Lung (tissue), 12 donors: ENCODE measurements around the gene KIAA0040. TPM values are rescaled to one million over a fixed set of nuclear protein-coding genes. Genes with fewer than 3 reads are reported as not detected.

Experiments
- ATAC-seq: fragments of 200-7000 bp; cut with Tn5 transposase; one replicate; pipeline ENCODE4 v1.9.1; 2020; ENCODE audit warnings: moderate number of reproducible peaks; ENCODE audit not compliant: insufficient read depth, low FRiP score
- DNase-seq, 3 donors: peaks; one replicate each; pipeline ENCODE4 v3.0.0-alpha.2; 2013 to 2017
- H3K27ac ChIP-seq, 2 donors: one replicate each; pipeline ENCODE4 v1.5.1; 2013; ENCODE audit warnings: mild to moderate bottlenecking in 2 of 2, moderate library complexity in 2 of 2, control low read depth in 1 of 2, inconsistent platforms in 1 of 2, low read depth in 1 of 2, low read length in 1 of 2
- H3K27me3 ChIP-seq, 3 donors: one replicate each; pipeline ENCODE4 v1.5.1; 2013; ENCODE audit warnings: low read length in 2 of 3; ENCODE audit not compliant: control insufficient read depth in 3 of 3, insufficient read depth in 3 of 3
- H3K36me3 ChIP-seq, 4 donors: one replicate each; pipeline ENCODE4 v1.5.1; 2013; ENCODE audit warnings: low read length in 4 of 4, mild to moderate bottlenecking in 1 of 4, moderate library complexity in 1 of 4; ENCODE audit not compliant: control insufficient read depth in 4 of 4, insufficient read depth in 4 of 4
- H3K4me1 ChIP-seq, 5 donors: one replicate each; pipeline ENCODE4 v1.5.1; 2013; ENCODE audit warnings: low read length in 5 of 5, mild to moderate bottlenecking in 2 of 5, moderate library complexity in 1 of 5; ENCODE audit not compliant: control insufficient read depth in 5 of 5, insufficient read depth in 5 of 5
- H3K4me3 ChIP-seq: one replicate; pipeline ENCODE4 v1.5.1; 2013; ENCODE audit warnings: mild to moderate bottlenecking, control low read depth, moderate library complexity
- H3K9ac ChIP-seq, 2 donors: one replicate each; pipeline ENCODE4 v1.5.1; 2013; ENCODE audit warnings: low read length in 2 of 2, control low read depth in 1 of 2; ENCODE audit not compliant: insufficient read depth in 1 of 2
- H3K9me3 ChIP-seq, 4 donors: one replicate each; pipeline ENCODE4 v1.5.1; 2013; ENCODE audit warnings: low read length in 3 of 4, mild to moderate bottlenecking in 1 of 4, moderate library complexity in 1 of 4; ENCODE audit not compliant: control insufficient read depth in 4 of 4, insufficient read depth in 3 of 4
- CTCF ChIP-seq: IDR thresholded peaks from 2 replicates; pipeline ENCODE4 v1.5.1; 2012; ENCODE audit warnings: mild to moderate bottlenecking; ENCODE audit errors: control extremely low read depth, extremely low read depth
- WGBS, 2 donors: extraction: QIAGEN DNeasy Blood & Tissue Kit; methylation state at CpG; one replicate each; pipeline ENCODE4 v1.1.7; 2013; 5-methylcytosine and 5-hydroxymethylcytosine counted together
- polyA plus RNA-seq, 2 donors: library from polyadenylated mRNA; stranded (reverse); fragments of 200-250 nt; gene quantifications; one replicate each; pipeline ENCODE4 v1.2.1, GENCODE V29; 2013
- total RNA-seq, 2 donors: library from RNA; depleted of rRNA in 1 of 2; stranded (reverse); fragments of >200 nt in 1 of 2; gene quantifications; one replicate each; pipeline ENCODE4 v1.2.1, GENCODE V29; 2014 to 2021
- donor health status: control.
- donor health status: control.
- donor health status: Bipolar disorder and iron deficiency.
- donor health status: healthy.
- donor health status: DM: yes; HTN: yes; CAD: no.

Gene KIAA0040
- total and polyA plus RNA-seq, 4 donors, result 13.4 to 37.9 (median 29.5) TPM

- ATAC-seq (no peak), DNase-seq (no peak)
- no peak overlapping the region for H3K9ac ChIP-seq
- no peak overlapping the region for H3K4me3 ChIP-seq
- H3K9me3 ChIP-seq, result no peaks in the 10 kb centered on the region
- H3K27me3 ChIP-seq, result no peaks in the 10 kb centered on the region
- TF ChIP-seq CTCF, result no peak
- 67 to 84% methylated on average over 1 of the region's 1 CpG for WGBS, 2 donors
- H3K27ac ChIP-seq, result no peak overlapping the region
- H3K36me3 ChIP-seq, result no peaks in the 10 kb centered on the region
- H3K4me1 ChIP-seq, result peaks cover 0 to 44% (median 6%) of the 10 kb centered on the region in 5 donors
Observed at GRCh38 chr1:175134500-175134899, 58.1 kb downstream of the KIAA0040 start.

- 84 to 88% methylated on average over 6 of the region's 6 CpGs for WGBS, 2 donors
- H3K4me1 ChIP-seq, result peaks cover 0 to 48% (median 6%) of the 10 kb centered on the region in 5 donors
- H3K4me3 ChIP-seq, result no peak overlapping the region
- no peak for TF ChIP-seq CTCF
- no peaks in the 10 kb centered on the region for H3K36me3 ChIP-seq
- no peak for ATAC-seq
- peak in 1 of 3 donors; percentile 28 for DNase-seq
- no peaks in the 10 kb centered on the region for H3K27me3 ChIP-seq
- no peaks in the 10 kb centered on the region for H3K9me3 ChIP-seq
- no peak overlapping the region for H3K27ac ChIP-seq
- no peak overlapping the region for H3K9ac ChIP-seq
Observed at GRCh38 chr1:175133673-175134435, 58.7 kb downstream of the KIAA0040 start.

- no peak for ATAC-seq
- 42 to 60% methylated on average over 1 of the region's 1 CpG for WGBS, 2 donors
Observed at GRCh38 chr1:175132436-175132835, 60.1 kb downstream of the KIAA0040 start.

More at GRCh38 chr1:175132436-175132835, 60.1 kb downstream of the KIAA0040 start:
- Histone ChIP-seq H3K4me1 (peaks cover 0 to 60% (median 15%) of the 10 kb centered on the region in 5 donors), H3K9me3 (no peaks in the 10 kb centered on the region), H3K36me3 (no peaks in the 10 kb centered on the region), H3K9ac (no peak overlapping the region), H3K4me3 (no peak overlapping the region), H3K27ac (no peak overlapping the region), H3K27me3 (no peaks in the 10 kb centered on the region)
- no peak for TF ChIP-seq CTCF
- DNase-seq, result peak in 2 of 3 donors; percentile 63 to 77
